ENCODE results near the gene NXT2.
"Not testable (repeated sequence)": the region's sequence is repeated elsewhere in the genome, so short reads cannot be mapped to it uniquely, and the experiment has no call there.

NXT2 gene

DNA sequence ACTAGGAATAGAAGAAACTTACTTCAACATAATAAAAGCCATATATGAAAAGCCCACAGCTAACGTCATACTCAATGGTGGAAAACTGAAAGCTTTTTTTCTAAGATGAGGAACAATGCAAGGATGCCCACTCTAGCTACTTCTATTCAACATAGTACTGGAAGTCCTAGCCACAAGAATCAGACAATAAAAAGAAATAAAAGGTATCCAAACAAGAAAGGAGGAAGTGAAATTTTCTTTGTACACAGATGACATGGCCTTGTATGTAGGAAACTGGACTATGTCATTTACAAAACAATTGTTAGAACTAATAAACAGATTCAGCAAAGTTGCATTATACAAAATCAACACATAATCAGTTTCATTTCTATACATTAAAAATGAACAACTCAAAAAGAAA lies 25.5 kb upstream of the NXT2 start:
- TF ChIP-seq CTCF (IDR thresholded peaks at IDR 0.05; ENCODE audit: extremely low read depth, insufficient read depth, missing control alignments) = no peak
- DNase-seq (ENCODE audit: low spot score) = no peak
- in situ Hi-C loops (cut with MboI; ENCODE audit: low pct_unique_long_range_greater_than_20kb, low sequenced_read_pairs, unreplicated experiment) = no loop called here

DNA sequence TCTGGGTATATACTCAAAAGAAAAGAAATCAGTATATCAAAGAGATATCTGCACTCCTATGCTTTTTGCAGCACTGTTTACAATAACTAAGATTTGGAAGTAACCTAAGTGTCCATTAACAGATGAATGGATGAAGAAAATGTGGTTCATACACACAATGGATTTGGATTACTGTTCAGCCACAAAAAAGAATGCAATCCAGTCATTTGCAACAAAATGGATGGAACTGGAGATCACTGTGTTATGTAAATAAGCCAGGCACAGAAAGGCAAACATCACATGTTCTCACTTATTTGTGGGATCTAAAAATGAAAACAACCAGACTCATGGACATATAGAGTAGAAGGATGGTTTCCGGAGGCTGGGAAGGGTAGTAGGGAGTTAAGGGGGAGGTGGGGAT lies 17.6 kb upstream of the NXT2 start:
- in situ Hi-C loops (cut with MboI; ENCODE audit: low pct_unique_long_range_greater_than_20kb, low sequenced_read_pairs, unreplicated experiment) = no loop called here
- no peak for DNase-seq (ENCODE audit: low spot score)
- TF ChIP-seq CTCF (IDR thresholded peaks at IDR 0.05; ENCODE audit: extremely low read depth, insufficient read depth, missing control alignments) = no peak

DNA sequence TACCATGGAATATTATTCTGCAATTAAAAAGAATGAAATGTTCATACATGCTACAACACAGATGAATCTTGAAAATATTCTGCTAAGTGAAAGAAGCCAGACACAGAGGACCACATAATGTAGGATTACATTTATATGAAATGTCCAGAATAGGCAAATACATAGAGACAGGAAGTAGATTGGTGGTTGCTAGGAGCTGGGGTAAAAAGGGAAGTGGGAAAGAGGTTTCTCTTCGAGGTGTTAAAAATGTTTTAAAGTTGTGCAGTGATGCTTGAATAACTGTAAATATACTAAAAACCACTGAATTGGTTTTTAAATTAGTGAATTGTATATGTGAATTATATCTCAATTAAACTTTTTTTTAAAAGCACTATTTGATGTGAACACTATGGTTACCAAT lies 3.6 kb upstream of the NXT2 start:
- in situ Hi-C loops (cut with MboI; ENCODE audit: low pct_unique_long_range_greater_than_20kb, low sequenced_read_pairs, unreplicated experiment) = no loop called here
- no peak for TF ChIP-seq CTCF (IDR thresholded peaks at IDR 0.05; ENCODE audit: extremely low read depth, insufficient read depth, missing control alignments)
- DNase-seq (ENCODE audit: low spot score) = no peak

GRCh38 chrX:109533631-109534030 lies 3.0 kb upstream of the NXT2 start:
- in situ Hi-C loops (cut with MboI; ENCODE audit: low pct_unique_long_range_greater_than_20kb, low sequenced_read_pairs, unreplicated experiment) = no loop called here
- DNase-seq (ENCODE audit: low spot score) = no peak
- no peak for TF ChIP-seq CTCF (IDR thresholded peaks at IDR 0.05; ENCODE audit: extremely low read depth, insufficient read depth, missing control alignments)

DNA sequence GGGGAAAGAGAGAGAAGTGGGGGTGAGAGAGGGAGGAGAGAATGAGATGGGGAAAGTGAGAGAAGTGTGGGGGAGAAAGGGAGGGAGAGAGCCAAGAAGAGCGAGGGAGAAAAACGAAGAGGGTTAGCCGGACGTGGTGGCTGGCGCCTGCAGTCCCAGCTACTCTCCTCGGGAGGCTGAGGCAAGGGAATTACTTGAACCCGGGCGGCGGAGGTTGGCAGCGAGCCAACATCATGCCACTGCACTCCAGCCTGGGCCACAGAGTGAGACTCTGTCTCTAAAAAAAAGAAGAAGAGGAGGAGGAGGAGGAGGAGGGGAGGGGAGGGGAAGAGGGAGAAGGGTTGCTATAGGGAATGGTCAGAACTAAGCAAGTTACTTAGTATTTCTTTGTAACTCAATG lies 1.7 kb upstream of the NXT2 start:
- no peak for TF ChIP-seq CTCF (IDR thresholded peaks at IDR 0.05; ENCODE audit: extremely low read depth, insufficient read depth, missing control alignments)
- no peak for DNase-seq (ENCODE audit: low spot score)
- in situ Hi-C loops (cut with MboI; ENCODE audit: low pct_unique_long_range_greater_than_20kb, low sequenced_read_pairs, unreplicated experiment) = no loop called here

DNA sequence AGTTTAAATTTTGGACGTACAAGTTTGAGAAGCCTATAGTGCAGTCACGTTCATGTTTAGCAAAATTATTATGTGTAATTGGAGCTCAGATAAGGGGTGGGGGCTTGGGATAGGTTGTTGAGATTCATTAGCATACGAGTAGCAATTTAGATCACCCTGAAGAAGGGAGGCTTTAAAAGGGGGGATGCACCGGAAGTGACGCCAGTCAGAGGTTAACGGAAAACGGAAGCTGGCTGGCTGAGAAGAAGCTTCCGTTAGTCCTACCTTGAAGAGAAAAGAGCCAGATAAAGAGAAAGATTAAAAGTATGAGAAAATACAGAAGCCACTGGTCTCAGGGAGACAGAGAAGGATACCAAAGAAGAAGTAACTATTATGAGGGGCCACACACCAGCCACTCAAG lies 1.1 kb upstream of the NXT2 start:
- TF ChIP-seq CTCF (IDR thresholded peaks at IDR 0.05; ENCODE audit: extremely low read depth, insufficient read depth, missing control alignments) = no peak
- in situ Hi-C loops (cut with MboI; ENCODE audit: low pct_unique_long_range_greater_than_20kb, low sequenced_read_pairs, unreplicated experiment) = no loop called here

DNA sequence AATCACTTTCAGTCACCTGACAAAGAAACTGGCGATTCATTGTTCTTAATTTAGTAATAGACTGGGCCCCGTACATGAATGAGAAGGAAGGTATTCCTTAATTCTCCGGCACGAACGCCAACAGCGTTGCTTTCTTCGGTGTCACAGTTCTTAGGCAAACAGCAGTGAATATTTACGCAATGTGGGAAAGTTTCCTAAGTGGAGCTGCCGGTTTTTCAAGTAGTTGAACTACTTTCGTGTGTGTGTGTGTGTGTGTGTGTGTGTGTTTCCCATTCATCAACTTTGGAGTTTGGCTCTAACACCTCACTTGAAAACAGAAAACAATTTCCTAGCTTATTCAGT lies 651 bp downstream of the NXT2 start:
- in situ Hi-C loops (cut with MboI; ENCODE audit: low pct_unique_long_range_greater_than_20kb, low sequenced_read_pairs, unreplicated experiment) = no loop called here
- no peak for DNase-seq (ENCODE audit: low spot score)
- TF ChIP-seq CTCF (IDR thresholded peaks at IDR 0.05; ENCODE audit: extremely low read depth, insufficient read depth, missing control alignments) = no peak

More for the DNA sequence above, 1.1 kb upstream of the NXT2 start:
- DNase-seq (ENCODE audit: low spot score) = no peak

DNA sequence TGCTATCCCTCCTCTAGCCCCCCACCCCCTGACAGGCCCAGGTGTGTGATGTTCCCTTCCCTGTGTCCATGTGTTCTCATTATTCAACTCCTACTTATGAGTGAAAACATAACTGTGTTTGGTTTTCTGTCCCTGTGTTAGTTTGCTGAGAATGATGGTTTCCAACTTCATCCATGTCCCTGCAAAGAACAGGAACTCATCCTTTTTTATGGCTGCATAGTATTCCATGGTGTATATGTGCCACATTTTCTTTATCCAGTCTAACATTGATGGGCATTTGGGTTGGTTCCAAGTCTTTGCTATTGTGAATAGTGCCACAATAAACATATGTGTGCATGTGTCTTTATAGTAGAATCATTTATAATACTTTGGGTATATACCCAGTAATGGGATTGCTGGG lies 2.4 kb downstream of the NXT2 start:
- in situ Hi-C loops (cut with MboI; ENCODE audit: low pct_unique_long_range_greater_than_20kb, low sequenced_read_pairs, unreplicated experiment) = not testable (repeated sequence)

More for the DNA sequence above, 2.4 kb downstream of the NXT2 start:
- not testable (repeated sequence) for DNase-seq (ENCODE audit: low spot score)
